Stimulated activated CD4-positive, alpha-beta T cell treated with anti-CD3 and anti-CD28 coated beads, TNF-alpha, amount 100 ng/mL, for 48 hours (primary cell): ENCODE results near the gene CPXM2.

Experiments
- DNase-seq, 3 donors: peaks; one replicate each; pipeline ENCODE4 v3.0.0-alpha.2; 2020; ENCODE audit warnings: low read depth in 3 of 3

CPXM2 gene

GRCh38 chr10:123869020-123869414, 22.6 kb downstream of the CPXM2 start:
- no peak for DNase-seq

- DNase-seq, result no peak
Measured at GRCh38 chr10:123868038-123869019, 23.3 kb downstream of the CPXM2 start.

- no peak for DNase-seq
Measured at GRCh38 chr10:123865880-123866279, 25.7 kb downstream of the CPXM2 start.

GRCh38 chr10:123865350-123865749, 26.3 kb downstream of the CPXM2 start:
- DNase-seq, result no peak

- no peak for DNase-seq
Measured at GRCh38 chr10:123864923-123865322, 26.7 kb downstream of the CPXM2 start.

GRCh38 chr10:123863721-123864482, 27.7 kb downstream of the CPXM2 start:
- no peak for DNase-seq

- DNase-seq, result no peak
Measured at GRCh38 chr10:123863183-123863575, 28.4 kb downstream of the CPXM2 start.

- no peak for DNase-seq
Measured at GRCh38 chr10:123862421-123863182, 29.0 kb downstream of the CPXM2 start.

- no peak for DNase-seq
Measured at GRCh38 chr10:123860856-123861255, 30.8 kb downstream of the CPXM2 start.

- DNase-seq, result no peak
Measured at GRCh38 chr10:123860209-123860608, 31.4 kb downstream of the CPXM2 start.

- no peak for DNase-seq
Measured at GRCh38 chr10:123859653-123860050, 32.0 kb downstream of the CPXM2 start.

GRCh38 chr10:123858907-123859652, 32.5 kb downstream of the CPXM2 start:
- DNase-seq, result no peak

- no peak for DNase-seq
Measured at GRCh38 chr10:123858077-123858681, 33.4 kb downstream of the CPXM2 start.

- no peak for DNase-seq
Measured at GRCh38 chr10:123857616-123858015, 34.0 kb downstream of the CPXM2 start.

GRCh38 chr10:123855008-123855684, 36.5 kb downstream of the CPXM2 start:
- no peak for DNase-seq

- DNase-seq, result no peak
Measured at GRCh38 chr10:123854498-123854897, 37.1 kb downstream of the CPXM2 start.

- no peak for DNase-seq
Measured at GRCh38 chr10:123854003-123854402, 37.6 kb downstream of the CPXM2 start.

- no peak for DNase-seq
Measured at GRCh38 chr10:123852411-123852951, 39.1 kb downstream of the CPXM2 start.

- no peak for DNase-seq
Measured at GRCh38 chr10:123848564-123849457, 42.8 kb downstream of the CPXM2 start.
